Fibroblast of the aortic adventitia (primary cell): ENCODE measurements around the gene ZFPM1. TPM values are rescaled to one million over a fixed set of nuclear protein-coding genes. Genes with fewer than 3 reads are reported as not detected.

Source experiments
- DNase-seq: peaks from one replicate; pipeline ENCODE4 v3.0.0-alpha.2; 2010; ENCODE audit warnings: low read depth
- H3K4me3 ChIP-seq: 2 replicates; pipeline ENCODE4 v1.5.1; 2011; ENCODE audit warnings: low read depth, mild to moderate bottlenecking, control low read depth, low read length, moderate library complexity
- CTCF ChIP-seq: IDR thresholded peaks from 2 replicates; pipeline ENCODE4 v1.5.1; 2011; ENCODE audit warnings: mild to moderate bottlenecking, low read length, control low read depth, inconsistent platforms; ENCODE audit not compliant: insufficient read depth
- total RNA-seq: library from RNA; depleted of rRNA; stranded (reverse); fragments of >200 nt; gene quantifications from 2 replicates; pipeline ENCODE4 v1.2.3, GENCODE V29; 2012; ENCODE audit warnings: low replicate concordance

The ZFPM1 gene
- total RNA-seq, 1 donor, result 4.2 TPM

GRCh38 chr16:88476203-88476602 is 23.1 kb downstream of the ZFPM1 start:
- no peak for TF ChIP-seq CTCF

DNA sequence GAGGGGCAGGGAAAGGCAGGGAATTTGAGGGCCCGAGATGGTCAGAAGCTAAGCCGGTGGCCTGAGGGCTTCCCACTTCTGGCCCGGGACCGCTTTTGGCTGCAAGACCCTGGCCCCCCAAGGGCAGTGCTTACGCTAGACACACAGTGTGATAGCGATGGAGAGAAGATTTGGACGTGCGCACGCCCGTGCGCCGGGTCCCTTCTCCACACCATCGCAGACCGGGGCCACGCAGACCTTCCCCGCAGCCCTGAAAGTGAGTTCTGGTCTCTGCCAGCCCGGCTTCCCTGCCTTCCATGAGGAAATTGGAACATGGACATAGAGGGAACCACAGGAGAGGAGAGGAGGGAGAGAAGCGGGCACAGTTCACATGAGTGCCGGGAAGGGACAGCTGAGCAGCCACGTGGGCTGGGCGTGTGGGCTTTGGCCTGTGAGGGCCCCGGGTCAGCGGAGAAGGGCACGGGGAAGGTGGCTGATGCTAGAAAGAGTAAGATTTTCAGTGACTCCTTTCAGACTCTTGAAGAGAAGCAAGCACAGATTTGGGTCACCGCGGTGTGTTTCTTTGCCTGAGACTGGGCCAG is 23.8 kb downstream of the ZFPM1 start:
- H3K4me3 ChIP-seq, result no peak overlapping the region
- no peak for TF ChIP-seq CTCF
- DNase-seq, result no peak

More at GRCh38 chr16:88476203-88476602, 23.1 kb downstream of the ZFPM1 start:
- no peak for DNase-seq
- no peak overlapping the region for H3K4me3 ChIP-seq

- TF ChIP-seq CTCF, result no peak
- DNase-seq, result no peak
- no peak overlapping the region for H3K4me3 ChIP-seq
Observed at GRCh38 chr16:88477631-88478519, 24.8 kb downstream of the ZFPM1 start.

- DNase-seq, result no peak
- no peak overlapping the region for H3K4me3 ChIP-seq
- no peak for TF ChIP-seq CTCF
Observed at GRCh38 chr16:88478889-88479792, 26.1 kb downstream of the ZFPM1 start.

DNA sequence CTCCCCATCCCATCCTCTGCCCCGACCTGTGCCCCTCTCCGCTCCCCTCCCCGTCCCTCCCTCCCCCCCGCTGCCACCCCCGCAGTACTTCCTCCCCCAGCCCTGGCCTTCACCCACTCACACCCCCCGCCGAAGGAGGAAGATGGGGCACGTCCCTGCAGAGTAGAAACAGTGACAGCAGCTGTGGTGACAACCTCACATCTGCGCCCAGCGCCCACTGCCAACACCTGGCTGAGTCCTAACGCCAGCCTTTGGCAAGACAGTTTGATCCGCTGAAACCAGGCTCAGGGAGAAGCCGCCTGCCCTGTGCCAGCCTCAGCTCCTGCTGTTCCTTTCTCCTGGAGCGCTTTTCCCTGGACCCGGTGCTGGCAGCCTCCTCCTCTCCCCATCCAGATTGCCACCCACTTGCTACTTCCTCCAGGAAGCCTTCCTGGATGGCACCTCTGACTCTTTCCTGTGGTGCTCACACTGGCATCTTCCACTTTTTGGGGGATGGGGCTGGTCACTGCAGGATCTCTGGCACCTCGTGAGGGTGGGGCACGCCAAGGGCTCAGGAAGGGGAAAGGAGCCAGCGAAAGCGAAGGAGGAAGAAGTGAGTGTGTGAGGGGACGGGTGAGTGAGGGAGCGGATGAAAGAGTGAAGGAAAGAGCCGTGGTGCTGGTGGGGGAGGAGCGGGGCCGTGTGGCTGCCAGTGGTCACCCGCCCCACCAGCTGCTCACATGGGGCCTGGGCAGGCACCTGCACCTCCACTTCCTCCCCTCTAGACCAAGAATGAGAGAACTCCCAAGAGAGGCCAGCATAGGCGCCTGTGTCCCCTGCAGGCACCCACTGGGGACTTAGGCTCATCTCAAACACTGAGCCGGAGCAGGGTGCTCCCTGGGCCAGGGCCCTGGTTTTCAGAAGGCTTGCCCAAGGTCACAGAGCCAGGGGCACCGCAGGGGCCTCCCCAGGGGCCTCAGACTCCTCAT is 27.0 kb downstream of the ZFPM1 start:
- DNase-seq, result no peak
- H3K4me3 ChIP-seq, result no peak overlapping the region
- no peak for TF ChIP-seq CTCF

DNA sequence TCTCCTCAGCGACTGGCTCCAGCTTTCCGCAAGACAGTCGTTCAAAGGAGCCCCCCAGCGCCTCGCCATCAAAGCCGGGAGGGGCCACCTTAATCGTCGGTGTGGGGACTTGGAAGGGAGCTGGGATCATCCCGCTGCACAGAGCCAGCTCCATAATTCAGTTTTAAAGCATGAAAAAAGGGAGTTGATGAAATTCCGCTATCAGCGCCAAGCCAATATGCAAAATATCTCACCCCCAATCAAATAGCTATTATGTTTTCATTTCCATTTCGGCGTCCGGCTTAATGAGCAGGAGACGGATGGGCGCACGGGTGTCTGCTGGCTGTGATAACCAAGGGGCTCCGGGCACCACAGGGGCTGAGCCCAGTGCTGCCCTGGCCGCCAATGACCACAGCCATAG is 27.7 kb downstream of the ZFPM1 start:
- no peak for TF ChIP-seq CTCF

More for the DNA sequence above, 27.7 kb downstream of the ZFPM1 start:
- DNase-seq, result no peak
- no peak overlapping the region for H3K4me3 ChIP-seq
